Measurements from ENCODE around the gene MAS1.
"Not testable (repeated sequence)": the region's sequence is repeated elsewhere in the genome, so short reads cannot be mapped to it uniquely, and the experiment has no call there.

Gene MAS1

DNA sequence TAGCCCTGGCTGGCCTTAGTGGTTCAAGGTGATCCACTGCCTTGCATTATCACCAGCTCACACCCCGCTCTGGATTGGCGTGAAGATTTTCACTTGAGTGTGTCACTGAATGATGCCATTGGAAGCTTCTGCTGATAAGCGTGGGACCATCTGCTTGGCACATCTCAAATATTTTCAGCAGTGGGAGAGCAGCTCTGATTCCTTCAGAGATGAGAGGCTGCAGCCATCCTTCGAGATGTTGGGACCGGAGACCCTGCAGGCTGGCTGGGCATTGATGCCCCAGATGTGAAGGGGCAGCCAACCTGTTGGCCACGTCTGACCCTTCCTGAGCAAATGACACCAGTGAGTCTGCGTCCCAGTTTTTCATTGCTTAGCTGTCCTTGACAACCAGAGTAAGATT is at the start of gene MAS1:
Gene MAS1 (plus strand): TSS at position 197 of the 400 bp plus-strand sequence. CDS start 15,968 bp downstream, outside the sequence.
- CTCF ChIA-PET: interaction anchor here (1.1 to 1.2 kb wide), 3 partner anchors 48 to 565 kb away, joined by 3 read pairs; no protein-coding TSS in a partner anchor
- POLR2A ChIA-PET: interaction anchor here (1.1 kb wide), 1 partner anchor 9 kb away, joined by 4 read pairs; no protein-coding TSS in a partner anchor

DNA sequence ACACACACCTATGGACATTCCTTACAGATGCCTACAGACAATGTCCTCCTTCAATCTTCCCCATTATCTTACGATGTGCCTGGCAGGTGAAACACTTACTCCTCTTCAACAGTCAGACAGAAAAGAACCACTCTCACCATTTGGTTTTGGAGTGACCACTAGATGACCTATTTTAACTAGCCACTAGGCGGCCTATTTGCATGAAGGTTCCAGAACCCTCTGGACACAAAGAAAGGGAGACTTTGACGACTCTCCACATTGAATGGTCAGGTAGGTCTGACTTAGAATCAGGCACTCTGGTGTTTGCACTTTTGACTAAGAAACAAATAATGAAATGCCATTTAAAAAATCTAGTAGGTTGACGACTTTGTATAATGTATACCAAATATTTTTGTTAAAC is 48.8 kb upstream of the MAS1 start:
- TF ChIP-seq, protein P1, sequence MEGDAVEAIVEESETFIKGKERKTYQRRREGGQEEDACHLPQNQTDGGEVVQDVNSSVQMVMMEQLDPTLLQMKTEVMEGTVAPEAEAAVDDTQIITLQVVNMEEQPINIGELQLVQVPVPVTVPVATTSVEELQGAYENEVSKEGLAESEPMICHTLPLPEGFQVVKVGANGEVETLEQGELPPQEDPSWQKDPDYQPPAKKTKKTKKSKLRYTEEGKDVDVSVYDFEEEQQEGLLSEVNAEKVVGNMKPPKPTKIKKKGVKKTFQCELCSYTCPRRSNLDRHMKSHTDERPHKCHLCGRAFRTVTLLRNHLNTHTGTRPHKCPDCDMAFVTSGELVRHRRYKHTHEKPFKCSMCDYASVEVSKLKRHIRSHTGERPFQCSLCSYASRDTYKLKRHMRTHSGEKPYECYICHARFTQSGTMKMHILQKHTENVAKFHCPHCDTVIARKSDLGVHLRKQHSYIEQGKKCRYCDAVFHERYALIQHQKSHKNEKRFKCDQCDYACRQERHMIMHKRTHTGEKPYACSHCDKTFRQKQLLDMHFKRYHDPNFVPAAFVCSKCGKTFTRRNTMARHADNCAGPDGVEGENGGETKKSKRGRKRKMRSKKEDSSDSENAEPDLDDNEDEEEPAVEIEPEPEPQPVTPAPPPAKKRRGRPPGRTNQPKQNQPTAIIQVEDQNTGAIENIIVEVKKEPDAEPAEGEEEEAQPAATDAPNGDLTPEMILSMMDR (IDR thresholded peaks at IDR 0.05; ENCODE audit: insufficient read depth, low read length, missing control alignments): no peak
- ChIA-PET POLR2A (no interaction called here), CTCF (no interaction called here)
- no peak for DNase-seq (ENCODE audit: low read depth, low spot score)
- no peak overlapping the region for H3K4me3 ChIP-seq (ENCODE audit: low read depth, low read length)

More for the DNA sequence above, at the start of gene MAS1:
- no peak within 1 kb of the TSS for H3K4me3 ChIP-seq (ENCODE audit: low read depth, low read length)
- DNase-seq (ENCODE audit: low read depth, low spot score): no peak
- TF ChIP-seq, protein P1 (IDR thresholded peaks at IDR 0.05; ENCODE audit: insufficient read depth, low read length, missing control alignments): no peak

DNA sequence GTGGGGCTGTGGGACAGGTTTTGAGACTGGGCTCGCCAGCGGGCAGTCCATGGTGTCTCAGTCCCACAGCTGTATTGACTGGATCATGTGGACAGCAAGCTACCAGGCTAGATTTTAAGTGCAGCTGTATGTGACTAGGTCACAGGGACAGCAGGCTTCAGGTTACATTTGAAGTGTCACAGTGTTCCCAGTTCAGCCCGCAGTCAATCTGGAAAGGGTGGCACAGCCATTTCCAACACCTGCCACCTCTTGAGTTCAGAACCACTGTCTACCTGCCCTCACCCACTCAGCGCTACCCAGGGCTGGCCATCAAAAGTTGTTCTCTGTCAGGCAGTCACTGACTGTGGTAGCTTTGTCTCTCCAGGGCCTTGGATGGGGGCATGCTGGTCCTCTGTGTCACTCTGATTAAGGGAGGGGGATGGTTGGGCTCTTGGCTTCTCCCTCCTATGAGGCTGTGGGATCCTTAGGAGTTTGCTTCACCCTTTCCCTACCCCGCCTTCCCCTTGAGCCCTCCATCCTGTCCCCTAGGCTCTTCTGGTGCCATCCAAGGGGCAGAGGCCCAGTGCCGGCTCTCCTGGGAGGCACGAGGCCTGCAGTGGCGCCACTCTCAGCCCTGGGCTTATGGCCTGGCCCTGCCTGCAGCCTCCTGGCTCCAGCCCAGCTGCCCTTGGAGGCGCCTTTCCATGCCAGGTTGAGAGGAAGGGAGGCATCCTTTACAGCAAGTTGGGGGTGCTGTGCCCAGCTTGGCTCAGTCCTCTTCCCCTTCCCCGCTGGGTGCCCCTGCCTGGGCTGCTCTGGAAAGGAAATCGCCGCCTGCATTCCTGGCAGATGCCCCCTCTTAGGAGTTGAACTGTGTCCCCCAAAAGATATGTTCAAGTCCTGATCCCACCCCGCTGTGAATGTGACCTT is 45.8 kb upstream of the MAS1 start:
- TF ChIP-seq, protein P1 (IDR thresholded peaks at IDR 0.05; ENCODE audit: insufficient read depth, low read length, missing control alignments): no peak
- no peak overlapping the region for H3K4me3 ChIP-seq (ENCODE audit: low read depth, low read length)
- CTCF ChIA-PET: interaction anchor here (3.1 kb wide), 1 partner anchor 9 kb away, joined by 10 read pairs; no protein-coding TSS in a partner anchor
- no peak for DNase-seq (ENCODE audit: low read depth, low spot score)
- POLR2A ChIA-PET: interaction anchor here (0.6 kb wide), 1 partner anchor 44 kb away, joined by 3 read pairs; no protein-coding TSS in a partner anchor

DNA sequence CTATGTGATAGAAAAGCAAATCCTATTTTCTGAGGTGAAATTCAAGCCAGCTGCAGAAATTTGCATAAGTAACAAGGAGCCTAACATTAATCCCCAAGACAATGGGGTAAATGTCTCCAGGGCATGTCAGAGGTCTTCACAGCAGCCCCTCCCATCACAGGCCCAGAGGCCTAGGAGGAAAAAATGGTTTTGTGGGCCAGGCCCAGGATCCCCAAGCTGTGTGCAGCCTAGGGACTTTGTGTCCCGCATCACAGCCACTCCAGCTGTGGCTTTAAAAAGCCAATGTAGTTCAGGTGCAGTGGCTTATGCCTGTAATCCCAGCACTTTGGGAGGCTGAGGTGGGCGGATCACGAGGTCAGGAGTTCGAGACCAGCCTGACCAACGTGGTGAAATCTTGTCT is 42.2 kb upstream of the MAS1 start:
- POLR2A ChIA-PET; H3K4me3 ChIP-seq (ENCODE audit: low read depth, low read length); DNase-seq (ENCODE audit: low read depth, low spot score): not testable (repeated sequence)
- CTCF ChIA-PET: interaction anchor here (0.6 kb wide), 1 partner anchor 151 kb away, joined by 3 read pairs; no protein-coding TSS in a partner anchor

DNA sequence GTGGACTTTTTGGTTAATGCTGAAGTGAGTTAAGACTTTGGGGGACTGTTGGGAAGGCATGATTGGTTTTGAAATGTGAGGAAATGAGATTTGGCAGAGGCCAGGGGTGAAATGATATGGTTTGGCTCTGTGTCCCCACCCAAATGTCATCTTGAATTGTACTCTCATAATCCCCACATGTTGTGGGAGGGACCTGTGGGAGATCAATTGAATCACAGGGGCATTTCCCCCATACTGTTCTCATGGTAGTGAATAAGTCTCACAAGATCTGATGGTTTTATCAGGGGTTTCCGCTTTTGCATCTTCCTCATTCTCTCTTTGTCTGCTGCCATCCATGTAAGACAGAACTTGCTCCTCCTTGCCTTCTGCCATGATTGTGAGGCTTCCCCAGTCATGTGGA is 40.9 kb upstream of the MAS1 start:
- POLR2A ChIA-PET; DNase-seq (ENCODE audit: low read depth, low spot score); H3K4me3 ChIP-seq (ENCODE audit: low read depth, low read length): not testable (repeated sequence)
- CTCF ChIA-PET: interaction anchor here (1.4 kb wide), 1 partner anchor 158 kb away, joined by 3 read pairs; no protein-coding TSS in a partner anchor

DNA sequence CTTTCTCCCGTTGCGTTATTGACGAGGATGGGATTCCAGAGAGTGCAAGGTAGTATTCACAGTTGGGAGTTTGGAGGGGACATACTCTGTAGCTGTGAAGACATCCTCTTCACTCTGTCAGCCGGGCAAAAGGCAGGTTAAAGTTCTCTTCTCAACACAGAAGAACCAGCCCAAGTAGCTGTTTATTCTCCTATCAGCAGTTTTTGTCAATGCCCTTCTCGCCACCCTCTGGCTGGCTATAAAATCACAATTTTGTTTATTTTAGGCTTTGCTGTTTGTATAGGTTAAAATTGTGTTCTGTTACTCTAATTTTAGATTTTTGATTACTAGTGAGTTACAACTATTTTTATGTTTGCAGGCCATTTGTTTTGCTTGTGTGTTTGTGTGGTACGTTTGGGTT is 37.9 kb upstream of the MAS1 start:
- POLR2A ChIA-PET: interaction anchor here (0.7 to 0.8 kb wide), 2 partner anchors 63 to 76 kb away, joined by 3 read pairs; partner anchors contain the start of gene TCP1

More for the DNA sequence above, 37.9 kb upstream of the MAS1 start:
- TF ChIP-seq, protein P1 (IDR thresholded peaks at IDR 0.05; ENCODE audit: insufficient read depth, low read length, missing control alignments): no peak
- DNase-seq (ENCODE audit: low read depth, low spot score): no peak
- no peak overlapping the region for H3K4me3 ChIP-seq (ENCODE audit: low read depth, low read length)
- CTCF ChIA-PET: interaction anchor here (1.2 to 6.2 kb wide), 7 partner anchors 8 to 162 kb away, joined by 4 to 46 read pairs (median 7); partner anchors contain the start of gene SOD2

All from AG04449 (cell line).